K562 (cell line): ENCODE results near the gene ZFP92. TPM values are rescaled to one million over a fixed set of nuclear protein-coding genes. Genes with fewer than 3 reads are reported as not detected.
A peak's percentile ranks its signal among the peaks of the same experiment; 100 is the strongest.

Experiments used
- ATAC-seq: fragments of 200-7000 bp; cut with Tn5 transposase; 3 replicates; pipeline ENCODE4 v1.9.1; 2020; ENCODE audit warnings: moderate library complexity
- BruUV-seq: library from RNA; stranded (reverse); fragments of 400-500 nt; replicated peaks from 2 replicates; lab custom pipeline; 2021; lab: Mats Ljungman, UMichigan
- CTCF ChIA-PET: fragments of 300-600 bp; formaldehyde crosslinking; extraction: SDS; loops from one replicate; lab custom pipeline; 2021; ENCODE audit warnings: low intra/inter-chr PET ratio; lab: Yijun Ruan, JAX
- POLR2A ChIA-PET: fragments of 300-600, 350-650 bp; sonication (Branson Sonifier 250); formaldehyde crosslinking; extraction: SDS; loops from one replicate; lab custom pipeline; 2021; ENCODE audit warnings: antibody characterized with exemption, inconsistent platforms; lab: Yijun Ruan, JAX
- DNase-seq, 4 experiments: peaks; one replicate each; pipeline versions ENCODE4 v3.0.0 to v3.0.0-alpha.2; 2011 to 2018; ENCODE audit warnings: low spot score in 3 of 4, mixed read lengths in 3 of 4; ENCODE audit errors: extremely low read depth in 1 of 4
- FAIRE-seq: peaks from 2 replicates; lab custom pipeline; 2011; peaks lifted over from hg19 to GRCh38; lab: Jason Lieb, UNC
- H2AFZ ChIP-seq: 2 replicates; pipeline ENCODE4 v1.6.0; 2011; ENCODE audit warnings: low read depth, low read length, control low read depth, inconsistent platforms
- H3K27ac ChIP-seq: fragments of 200-600 bp; 3 replicates; pipeline ENCODE4 v1.8.0; 2011; ENCODE audit warnings: low read depth, mild to moderate bottlenecking, control low read depth, inconsistent platforms, low read length, moderate library complexity, mixed read lengths; ENCODE audit errors: extremely low read depth
- H3K27me3 ChIP-seq, 2 experiments: fragments of 300-600 bp in 1 of 2; 2 replicates in 1 of 2; 3 replicates in 1 of 2; pipeline versions ENCODE4 v1.6.0 to v1.8.0; 2011; ENCODE audit warnings: inconsistent platforms in 2 of 2, low read length in 2 of 2, mild to moderate bottlenecking in 1 of 2, mixed read lengths in 1 of 2, moderate library complexity in 1 of 2; ENCODE audit not compliant: control insufficient read depth in 2 of 2, insufficient read depth in 2 of 2
- H3K36me3 ChIP-seq: fragments of 300-600 bp; 3 replicates; pipeline ENCODE4 v1.8.0; 2011; ENCODE audit warnings: mild to moderate bottlenecking, low read length, inconsistent platforms; ENCODE audit not compliant: control insufficient read depth, insufficient read depth
- H3K4me1 ChIP-seq, 2 experiments: fragments of 200-600 bp in 1 of 2; replicated peaks in 1 of 2; 2 replicates in 1 of 2; 3 replicates in 1 of 2; pipeline versions ENCODE4 v1.5.1 to v1.8.0; 2011; ENCODE audit warnings: inconsistent platforms in 2 of 2, low read length in 2 of 2, mild to moderate bottlenecking in 1 of 2, mixed read lengths in 1 of 2, moderate library complexity in 1 of 2; ENCODE audit not compliant: control insufficient read depth in 2 of 2, insufficient read depth in 2 of 2
- H3K4me2 ChIP-seq: 2 replicates; pipeline ENCODE4 v1.6.1; 2011; ENCODE audit warnings: low read length, control low read depth, inconsistent platforms, mixed read lengths; ENCODE audit not compliant: insufficient read depth
- H3K4me3 ChIP-seq: fragments of 200-600 bp; sonication (generic), shearing (Covaris generic); 2 replicates; pipeline ENCODE4 v1.5.1; 2016; ENCODE audit warnings: control low read depth, inconsistent platforms
- H3K79me2 ChIP-seq: fragments of 200-600 bp; 3 replicates; pipeline ENCODE4 v1.8.0; 2011; ENCODE audit warnings: low read length, inconsistent platforms; ENCODE audit not compliant: control insufficient read depth, insufficient read depth
- H3K9ac ChIP-seq, 2 experiments: 2 replicates each; pipeline versions ENCODE4 v1.6.0 to v1.6.1; 2011; ENCODE audit warnings: low read depth in 2 of 2, low read length in 2 of 2, control low read depth in 1 of 2, inconsistent platforms in 1 of 2, mild to moderate bottlenecking in 1 of 2, mixed read lengths in 1 of 2; ENCODE audit not compliant: insufficient read depth in 1 of 2
- H3K9me1 ChIP-seq: one replicate; pipeline ENCODE4 v1.6.0; 2011; ENCODE audit warnings: inconsistent platforms, mild to moderate bottlenecking, low read length, moderate library complexity; ENCODE audit not compliant: control insufficient read depth, insufficient read depth
- H3K9me3 ChIP-seq: replicated peaks from 2 replicates; pipeline ENCODE4 v1.5.1; 2011; ENCODE audit warnings: low read depth, low read length, inconsistent platforms; ENCODE audit not compliant: control insufficient read depth, insufficient read depth
- H4K20me1 ChIP-seq: replicated peaks from 2 replicates; pipeline ENCODE4 v1.6.1; 2011; ENCODE audit warnings: low read length, inconsistent platforms, mixed read lengths; ENCODE audit not compliant: control insufficient read depth, insufficient read depth
- DACH1 ChIP-seq: fragments of 450-650 bp; IDR thresholded peaks from 2 replicates; pipeline ENCODE4 v1.6.1; 2018; ENCODE audit not compliant: partially characterized antibody
- EWSR1 ChIP-seq: fragments of 450-650 bp; IDR thresholded peaks from 2 replicates; pipeline ENCODE4 v1.6.1; 2018; ENCODE audit warnings: borderline replicate concordance, mild to moderate bottlenecking, low read depth, moderate library complexity; ENCODE audit not compliant: partially characterized antibody
- ILF3 ChIP-seq: fragments of 450-650 bp; IDR thresholded peaks from 2 replicates; pipeline ENCODE4 v1.6.1; 2018; ENCODE audit warnings: antibody characterized with exemption, mild to moderate bottlenecking, moderate library complexity, borderline replicate concordance
- MEF2D ChIP-seq: conservative IDR thresholded peaks from 2 replicates; pipeline ENCODE4 v1.6.1; 2016; ENCODE audit warnings: low read depth, missing genetic modification characterization, missing compliant biosample characterization
- MEIS2 ChIP-seq: fragments of 450-650 bp; IDR thresholded peaks from 2 replicates; pipeline ENCODE4 v1.6.1; 2014; ENCODE audit warnings: mild to moderate bottlenecking; ENCODE audit not compliant: partially characterized antibody
- PCBP2 ChIP-seq: fragments of 200-400 bp; formaldehyde crosslinking; IDR thresholded peaks from 2 replicates; pipeline ENCODE4 v1.6.1; 2018; ENCODE audit warnings: low read length, low read depth, mild to moderate bottlenecking, moderate library complexity; ENCODE audit not compliant: poor library complexity, severe bottlenecking
- ZKSCAN8 ChIP-seq: fragments of 200-800 bp; sonication (Bioruptor generic); IDR thresholded peaks from 2 replicates; pipeline ENCODE4 v1.6.1; 2016; ENCODE audit warnings: missing genetic modification characterization, missing compliant biosample characterization
- ZNF23 ChIP-seq: fragments of 250-450 bp; sonication (Bioruptor Pico); IDR thresholded peaks from 2 replicates; pipeline ENCODE4 v1.4.0; 2020; ENCODE audit warnings: mild to moderate bottlenecking
- ZNF239 ChIP-seq: fragments of 250-450 bp; sonication (Bioruptor Pico); IDR thresholded peaks from 2 replicates; pipeline ENCODE4 v1.4.0; 2020; ENCODE audit warnings: mild to moderate bottlenecking
- ZNF274 ChIP-seq: IDR thresholded peaks from 2 replicates; pipeline ENCODE4 v1.6.1; 2011; ENCODE audit warnings: low read depth, mild to moderate bottlenecking, low read length, moderate library complexity, borderline replicate concordance
- WGBS: fragments of 100-300 bp; shearing (Covaris generic); methylation state at CpG from one replicate; pipeline ENCODE4 v1.1.6; 2016; ENCODE audit warnings: low coverage, mixed read lengths; ENCODE audit not compliant: insufficient coverage; ENCODE audit errors: missing lambda C conversion rate; 5-methylcytosine and 5-hydroxymethylcytosine counted together
- in situ Hi-C: fragments of 300-500 bp; cut with MboI; formaldehyde crosslinking; loops from 4 replicates; pipeline ENCODE4 v1.15.0; 2018; ENCODE audit warnings: inconsistent platforms, mixed read lengths
- intact Hi-C: fragments of 100-400 bp; cut with micrococcal nuclease; formaldehyde crosslinking; loops from 2 replicates; pipeline ENCODE4 v1.14.2; 2022
- polyA plus RNA-seq, 8 experiments: library from polyadenylated mRNA; depleted of rRNA in 4 of 8; stranded (reverse) in 5 of 8; unstranded in 3 of 8; fragments of >200 nt; fragmentation: Nextera tagmentation in 2 of 8; fragmentation: Illumina TruSeq in 1 of 8; extraction: Ambion mirVana in 2 of 8; extraction: Trizol in 1 of 8; gene quantifications; 2 replicates each; pipeline versions ENCODE4 v1.2.1 to v1.2.3, GENCODE V29; 2011 to 2014; ENCODE audit warnings: inconsistent platforms in 1 of 8, missing spikeins in 1 of 8
- total RNA-seq, 7 experiments: library from RNA; depleted of rRNA in 6 of 7; stranded (reverse); fragments of >200 nt in 6 of 7; fragmentation: Illumina TruSeq in 2 of 7; extraction: Trizol in 2 of 7; gene quantifications; 2 replicates each; pipeline versions ENCODE4 v1.2.1 to v1.2.3, GENCODE V29; 2011 to 2021; ENCODE audit warnings: low replicate concordance in 1 of 7
- TF ChIP-seq, protein P1 (sequence below): fragments of 250-450 bp; sonication (Bioruptor Pico); IDR thresholded peaks from 2 replicates; pipeline ENCODE4 v1.5.0; 2021; ENCODE audit warnings: mild to moderate bottlenecking, moderate library complexity
- TF ChIP-seq, protein P2 (sequence below): fragments of 450-650 bp; conservative IDR thresholded peaks from 2 replicates; pipeline ENCODE4 v1.6.1; 2016; ENCODE audit warnings: missing genetic modification characterization, low read depth, mild to moderate bottlenecking, missing compliant biosample characterization, moderate library complexity

ZFP92 gene
- total and polyA plus RNA-seq, 9 of the 15 experiments (the other 6 are each of a cell fraction or from before 2014, with no cell fraction given) = 0.32 to 3.3 (median 1.8) TPM

- WGBS = 54% methylated on average over 4 of the region's 4 CpGs
- no peaks in the 10 kb centered on the region for H3K79me2 ChIP-seq
- ATAC-seq (no peak), FAIRE-seq (no peak), DNase-seq (no peak)
- TF ChIP-seq MEIS2 (peak; percentile 17), EWSR1 (no peak)
- ChIA-PET POLR2A (no interaction called here), CTCF (no interaction called here)
- H3K27ac ChIP-seq = no peak overlapping the region
- H3K9ac ChIP-seq = no peak overlapping the region
- H3K9me1 ChIP-seq = no peaks in the 10 kb centered on the region
- peaks cover 33% of the 10 kb centered on the region in 2 experiments for H3K4me1 ChIP-seq
- H3K4me3 ChIP-seq = no peak overlapping the region
- no peak overlapping the region for H2AFZ ChIP-seq
- no TSS peak for BruUV-seq
- peaks cover 6% of the 10 kb centered on the region; the same call in 1 of the 2 replicates for H3K9me3 ChIP-seq
- intact Hi-C loops (no loop called here), in situ Hi-C loops (no loop called here)
- no peaks in the 10 kb centered on the region for H3K36me3 ChIP-seq
- H3K27me3 ChIP-seq = no peaks in the 10 kb centered on the region; a peak in 1 of 5 replicates
- no peaks in the 10 kb centered on the region for H4K20me1 ChIP-seq
- H3K4me2 ChIP-seq = no peak overlapping the region
These were observed 32.7 kb upstream of the ZFP92 start for GRCh38 chrX:153378607-153379006.

GRCh38 chrX:153379508-153379907 lies 31.8 kb upstream of the ZFP92 start:
- H3K9me3 ChIP-seq = peaks cover 6% of the 10 kb centered on the region; the same call in 1 of the 2 replicates
- TF ChIP-seq, protein P1, sequence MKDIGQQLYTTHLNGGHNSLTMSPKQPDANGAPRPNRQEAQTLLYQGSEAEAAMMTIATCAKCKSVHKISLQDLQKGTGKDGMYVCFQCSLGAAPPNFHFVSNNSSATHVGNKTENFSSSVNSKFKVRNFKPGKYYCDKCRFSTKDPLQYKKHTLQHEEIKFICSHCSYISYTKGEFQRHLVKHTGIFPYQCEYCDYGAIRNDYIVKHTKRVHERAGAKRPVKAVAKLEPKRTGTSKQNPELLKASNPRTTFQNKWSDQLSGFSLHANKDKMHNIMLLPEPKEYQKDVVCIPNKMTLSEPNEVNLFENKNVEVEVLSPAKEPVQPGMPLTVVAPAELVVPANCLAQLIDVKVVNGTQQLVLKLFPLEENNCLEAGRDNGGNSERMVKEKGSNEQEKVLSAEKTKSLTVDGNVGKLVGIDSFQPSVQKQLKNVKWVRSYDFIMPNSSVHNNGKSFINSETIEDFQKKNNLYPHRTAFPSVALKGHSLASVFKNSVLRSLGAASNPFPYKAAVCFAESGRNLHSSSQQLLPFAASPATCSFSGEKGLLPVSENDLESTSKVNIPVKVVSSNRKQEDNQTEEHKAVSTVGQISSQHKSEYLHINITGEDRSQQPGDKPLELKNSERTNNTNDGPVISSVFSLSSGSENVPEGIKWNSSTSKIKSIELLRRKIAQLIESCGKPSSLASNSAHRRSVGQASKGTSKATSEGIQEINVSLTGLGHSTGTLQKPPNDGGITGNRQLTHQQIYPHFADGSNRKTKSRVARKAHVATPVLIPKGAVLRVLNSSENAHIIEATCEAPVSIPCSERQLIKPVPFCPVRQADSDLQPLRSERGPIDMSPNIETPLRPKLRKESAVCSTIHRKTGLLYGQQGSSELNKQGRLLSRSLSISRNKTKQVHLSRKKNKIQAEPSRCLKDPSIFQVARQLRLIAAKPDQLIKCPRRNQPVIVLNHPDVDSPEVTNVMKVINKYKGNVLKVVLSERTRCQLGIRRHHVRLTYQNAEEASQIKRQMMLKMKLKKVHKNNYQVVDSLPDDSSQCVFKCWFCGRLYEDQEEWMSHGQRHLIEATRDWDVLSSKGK (CRISPR knock-in tag) = no peak
- TF ChIP-seq ZNF274 = no peak
- no peak for TF ChIP-seq ZNF239
- no peak for TF ChIP-seq MEF2D (tag)
- no peak for TF ChIP-seq ZNF23 (CRISPR knock-in tag)
- no peak for TF ChIP-seq ILF3
- no peak for TF ChIP-seq PCBP2
- TF ChIP-seq ZKSCAN8 (CRISPR knock-in tag) = no peak
- TF ChIP-seq, protein P2, sequence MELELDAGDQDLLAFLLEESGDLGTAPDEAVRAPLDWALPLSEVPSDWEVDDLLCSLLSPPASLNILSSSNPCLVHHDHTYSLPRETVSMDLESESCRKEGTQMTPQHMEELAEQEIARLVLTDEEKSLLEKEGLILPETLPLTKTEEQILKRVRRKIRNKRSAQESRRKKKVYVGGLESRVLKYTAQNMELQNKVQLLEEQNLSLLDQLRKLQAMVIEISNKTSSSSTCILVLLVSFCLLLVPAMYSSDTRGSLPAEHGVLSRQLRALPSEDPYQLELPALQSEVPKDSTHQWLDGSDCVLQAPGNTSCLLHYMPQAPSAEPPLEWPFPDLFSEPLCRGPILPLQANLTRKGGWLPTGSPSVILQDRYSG (tag) = no peak
- no peak for TF ChIP-seq DACH1
- WGBS = 83% methylated on average over 4 of the region's 9 CpGs
- ChIA-PET POLR2A (no interaction called here), CTCF (no interaction called here)
- 0 out of 2 replicates have a peak overlapping the region, but pooled peaks have one; percentile 18 for H3K4me2 ChIP-seq
- H3K79me2 ChIP-seq = no peaks in the 10 kb centered on the region
- no peaks in the 10 kb centered on the region for H3K9me1 ChIP-seq
- no peaks in the 10 kb centered on the region for H4K20me1 ChIP-seq
- no peaks in the 10 kb centered on the region; a peak in 1 of 5 replicates for H3K27me3 ChIP-seq
- in situ Hi-C loops = no loop called here
- FAIRE-seq = no peak
- intact Hi-C loops = no loop called here
- DNase-seq = no peak
- BruUV-seq = no TSS peak
- peaks cover 33% of the 10 kb centered on the region in 2 experiments for H3K4me1 ChIP-seq
- H3K36me3 ChIP-seq = no peaks in the 10 kb centered on the region
- no peak overlapping the region for H3K27ac ChIP-seq
- no peak for ATAC-seq
- no peak overlapping the region for H3K4me3 ChIP-seq
- H2AFZ ChIP-seq = no peak overlapping the region
- peak overlapping the region in 1 of 2 experiments; percentile 23; a peak in 1 of 4 replicates for H3K9ac ChIP-seq
